SHP77 treated with DMSO at 0.1 percent for 48 hours (cell line): ENCODE measurements around the gene TXK.

Source experiments
- DNase-seq: peaks from one replicate; lab custom pipeline; 2025; lab: John Stamatoyannopoulos, UW

The TXK gene

GRCh38 chr4:48018112-48018511 lies 115.9 kb downstream of the TXK start:
- no peak for DNase-seq

GRCh38 chr4:48017108-48017571 lies 116.9 kb downstream of the TXK start:
- no peak for DNase-seq
